Activated T-helper 1 cell treated with anti-CD3 and anti-CD28 coated beads, Interleukin-2, amount 50 U/mL, for 16 hours (primary cell): ENCODE measurements around the gene BPGM.

Experiments
- DNase-seq, 2 donors: peaks; one replicate each; pipeline ENCODE4 v3.0.0-alpha.2; 2020; ENCODE audit warnings: low read depth in 1 of 2, low spot score in 1 of 2

The BPGM gene

DNA sequence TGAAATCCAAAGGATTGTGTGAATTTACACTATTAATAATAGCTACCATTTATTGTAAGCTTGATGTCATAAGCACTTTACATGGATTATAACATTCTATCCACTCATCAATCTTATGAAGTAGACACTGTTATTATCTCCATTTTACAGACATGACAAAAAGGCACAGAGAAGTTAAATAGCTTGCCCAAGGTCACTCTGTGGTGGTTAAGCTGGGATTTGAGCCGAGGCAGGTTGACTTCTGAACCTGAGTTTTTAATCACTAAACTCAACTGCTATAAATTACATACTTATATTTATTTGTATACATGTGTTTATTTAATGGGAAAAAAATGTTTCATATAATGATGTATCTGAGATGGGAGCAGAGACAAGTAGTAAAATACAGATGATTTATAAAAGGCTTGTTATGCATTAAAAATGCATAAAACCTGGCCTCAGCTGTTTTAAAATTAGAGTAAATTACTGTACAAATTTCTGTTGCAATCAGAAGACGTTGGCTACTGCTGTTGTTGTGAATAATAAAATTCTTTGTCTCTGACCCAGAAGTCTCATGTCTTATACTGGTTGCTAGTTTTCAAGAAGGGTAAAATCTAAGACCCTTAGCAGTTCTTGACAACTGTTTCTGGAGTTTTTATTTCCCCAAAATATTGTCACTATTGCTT lies 71.7 kb downstream of the BPGM start:
- no peak for DNase-seq

DNA sequence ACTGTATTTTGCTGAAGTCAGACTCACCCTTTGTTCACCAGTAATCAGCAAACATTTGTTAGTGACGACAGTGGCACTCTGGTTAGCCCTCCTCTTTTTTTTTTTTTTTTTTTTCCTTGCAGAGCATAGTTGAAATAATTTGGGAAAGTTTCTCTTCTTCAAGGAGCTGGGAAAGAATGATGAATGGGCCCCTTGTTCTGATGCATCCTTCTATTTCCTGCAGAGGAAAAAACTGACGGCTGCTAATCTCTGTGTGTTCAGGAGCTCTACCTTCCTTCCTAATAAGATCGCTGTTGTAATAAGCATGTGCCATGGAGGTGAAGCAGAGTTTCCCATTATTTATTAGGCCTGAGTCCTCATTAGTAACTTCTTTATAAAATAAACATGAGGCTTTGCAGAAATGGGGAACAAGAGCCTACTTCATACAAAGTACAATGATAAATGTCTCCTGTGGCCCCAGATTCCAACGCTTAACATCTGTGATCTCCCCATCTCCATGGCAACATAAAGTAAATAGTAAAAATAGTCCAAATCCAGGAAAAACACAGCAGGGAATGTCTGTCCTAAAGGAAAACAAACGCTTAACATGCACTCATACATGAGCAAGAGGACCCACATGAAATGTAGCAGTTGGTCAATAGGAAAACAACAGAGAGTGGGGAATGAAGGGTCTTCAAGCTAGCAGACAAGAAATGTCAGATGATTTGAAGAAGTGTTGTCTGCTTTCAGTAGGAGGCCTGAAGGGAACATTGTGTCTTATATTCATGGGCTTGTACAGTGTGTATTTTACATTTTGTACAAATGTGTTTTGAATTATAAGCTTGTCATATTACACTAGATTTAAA lies 73.7 kb downstream of the BPGM start:
- DNase-seq, result no peak

GRCh38 chr7:134721171-134721570 lies 74.5 kb downstream of the BPGM start:
- DNase-seq, result no peak

DNA sequence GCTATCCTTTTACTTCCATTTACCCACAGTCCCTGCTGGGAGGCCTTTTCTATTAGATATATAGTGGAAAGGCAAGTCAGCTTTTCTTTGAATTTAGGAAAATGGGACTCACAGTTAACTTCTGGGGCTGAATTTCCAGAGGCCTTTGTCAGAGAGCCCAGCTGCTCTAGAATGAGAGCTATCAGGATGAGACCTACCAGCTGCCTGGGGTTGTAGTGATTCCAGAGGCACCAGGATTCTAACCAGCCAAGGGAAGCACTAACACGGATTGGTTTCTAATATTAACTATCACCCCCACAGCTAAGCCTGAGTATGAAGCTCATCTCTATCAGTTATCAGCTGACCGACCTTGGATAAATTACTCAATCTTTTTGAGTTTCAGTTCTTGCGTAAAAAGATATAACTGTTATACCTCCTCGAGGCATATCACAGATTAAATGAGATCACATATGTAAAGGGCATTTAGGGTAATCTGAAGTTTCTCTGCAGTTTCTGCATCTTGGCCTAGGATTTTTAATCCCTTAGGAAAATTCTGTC lies 76.2 kb downstream of the BPGM start:
- DNase-seq, result no peak

GRCh38 chr7:134723892-134724291 lies 77.2 kb downstream of the BPGM start:
- DNase-seq, result no peak

- DNase-seq, result no peak
These were observed 78.0 kb downstream of the BPGM start for GRCh38 chr7:134724606-134725005.

- DNase-seq, result no peak
These were observed 79.9 kb downstream of the BPGM start for GRCh38 chr7:134726581-134726980.

DNA sequence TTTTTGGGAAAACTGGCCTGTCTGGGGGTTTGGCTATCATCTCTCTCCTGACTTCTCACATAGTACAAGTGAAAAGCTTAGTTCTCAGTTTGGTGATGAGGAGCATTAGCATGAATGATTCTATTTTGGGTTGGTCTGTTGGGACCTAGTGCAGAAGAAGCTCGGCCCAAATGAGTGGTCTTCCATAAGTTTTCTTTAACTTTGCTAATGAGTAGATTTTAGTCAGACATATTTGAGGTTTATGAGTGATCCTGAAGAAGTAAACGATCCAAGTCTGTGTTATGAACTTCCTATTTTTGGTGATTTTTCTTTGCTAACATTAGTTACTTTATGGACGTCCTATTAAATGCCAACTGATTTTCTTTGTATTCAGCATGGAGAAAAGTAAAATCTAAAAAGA lies 81.1 kb downstream of the BPGM start:
- no peak for DNase-seq
